ENCODE results near the gene RERE.

GRCh38 chr1:8567146-8567545, 250.3 kb downstream of the RERE start:
- TF ChIP-seq, protein P1, sequence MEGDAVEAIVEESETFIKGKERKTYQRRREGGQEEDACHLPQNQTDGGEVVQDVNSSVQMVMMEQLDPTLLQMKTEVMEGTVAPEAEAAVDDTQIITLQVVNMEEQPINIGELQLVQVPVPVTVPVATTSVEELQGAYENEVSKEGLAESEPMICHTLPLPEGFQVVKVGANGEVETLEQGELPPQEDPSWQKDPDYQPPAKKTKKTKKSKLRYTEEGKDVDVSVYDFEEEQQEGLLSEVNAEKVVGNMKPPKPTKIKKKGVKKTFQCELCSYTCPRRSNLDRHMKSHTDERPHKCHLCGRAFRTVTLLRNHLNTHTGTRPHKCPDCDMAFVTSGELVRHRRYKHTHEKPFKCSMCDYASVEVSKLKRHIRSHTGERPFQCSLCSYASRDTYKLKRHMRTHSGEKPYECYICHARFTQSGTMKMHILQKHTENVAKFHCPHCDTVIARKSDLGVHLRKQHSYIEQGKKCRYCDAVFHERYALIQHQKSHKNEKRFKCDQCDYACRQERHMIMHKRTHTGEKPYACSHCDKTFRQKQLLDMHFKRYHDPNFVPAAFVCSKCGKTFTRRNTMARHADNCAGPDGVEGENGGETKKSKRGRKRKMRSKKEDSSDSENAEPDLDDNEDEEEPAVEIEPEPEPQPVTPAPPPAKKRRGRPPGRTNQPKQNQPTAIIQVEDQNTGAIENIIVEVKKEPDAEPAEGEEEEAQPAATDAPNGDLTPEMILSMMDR (conservative IDR thresholded peaks at IDR 0.05): no peak
- TF ChIP-seq ZFX (IDR thresholded peaks at IDR 0.05): no peak

Measured in C4-2B (cell line).